ENCODE results near the gene FOXN1. TPM values are rescaled to one million over a fixed set of nuclear protein-coding genes. Genes with fewer than 3 reads are reported as not detected.

FOXN1 gene
- total and polyA plus RNA-seq, 2 of the 4 experiments (the other 2 are of a cell fraction): not detected

DNA sequence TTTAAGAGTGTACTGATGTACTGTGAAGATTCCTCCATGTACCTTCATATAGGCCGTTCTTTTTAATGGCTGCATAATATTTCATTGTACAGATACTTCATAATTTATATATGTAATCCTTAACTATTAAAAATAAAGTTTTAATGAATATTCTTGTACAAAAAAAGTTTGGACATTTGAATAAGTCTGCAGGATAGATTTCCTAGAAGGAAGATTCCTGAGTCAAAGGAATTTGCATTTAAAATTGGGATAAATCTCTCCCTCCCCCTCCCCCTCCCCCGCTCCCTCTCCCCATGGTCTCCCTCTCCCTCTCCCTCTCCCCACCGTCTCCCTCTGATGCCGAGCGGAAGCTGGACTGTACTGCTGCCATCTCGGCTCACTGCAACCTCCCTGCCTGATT lies 48.3 kb upstream of the FOXN1 start:
- no peak for ATAC-seq (ENCODE audit: low read depth)
- Histone ChIP-seq H3K9me3 (ENCODE audit: control insufficient read depth, insufficient read depth, low read length) (no peaks in the 10 kb centered on the region), H3K56ac (ENCODE audit: extremely low read depth, insufficient read depth, low read length) (no peak overlapping the region), H2BK5ac (ENCODE audit: low read depth, low read length, poor library complexity, severe bottlenecking) (no peak overlapping the region), H3K27ac (ENCODE audit: insufficient read depth, low read length) (no peak overlapping the region), H3K36me3 (ENCODE audit: control insufficient read depth, insufficient read depth, low read length) (no peaks in the 10 kb centered on the region), H2AK9ac (replicated peaks; ENCODE audit: low read depth, low read length, poor library complexity) (no peak overlapping the region), H3K9ac (ENCODE audit: low read depth, low read length) (no peak overlapping the region), H2BK20ac (ENCODE audit: low read depth, low read length) (no peak overlapping the region), H2AFZ (replicated peaks; ENCODE audit: low read length, poor library complexity) (no peak overlapping the region), H3K9me1 (ENCODE audit: insufficient read depth, low read length) (no peaks in the 10 kb centered on the region), H2BK120ac (ENCODE audit: low read depth, low read length) (no peak overlapping the region), H2AK5ac (ENCODE audit: low read depth, low read length) (no peak overlapping the region), H4K8ac (ENCODE audit: low read depth in 2 of 2, low read length in 2 of 2) (no peak overlapping the region), H3K4me3 (ENCODE audit: insufficient read depth, low read depth, low read length) (no peak overlapping the region), H2BK15ac (ENCODE audit: low read depth, low read length) (no peak overlapping the region), H4K5ac (ENCODE audit: low read depth, low read length) (no peak overlapping the region), H3K18ac (ENCODE audit: low read depth, low read length) (no peak overlapping the region), H3K14ac (replicated peaks; ENCODE audit: low read depth, low read length) (no peak overlapping the region), H3K79me1 (ENCODE audit: low read depth in 1 of 2, low read length in 2 of 2) (no peaks in the 10 kb centered on the region), H3K4me1 (ENCODE audit: control insufficient read depth, insufficient read depth, low read length) (no peaks in the 10 kb centered on the region), H3K4ac (ENCODE audit: low read depth, low read length) (no peak overlapping the region), H3K4me2 (ENCODE audit: low read depth, low read length) (no peak overlapping the region), H3K27me3 (ENCODE audit: control insufficient read depth, insufficient read depth, low read length) (no peaks in the 10 kb centered on the region; the same call in none of the 2 replicates), H3K23ac (ENCODE audit: low read depth, low read length) (no peak overlapping the region), H4K91ac (ENCODE audit: insufficient read depth, low read depth, low read length) (no peak overlapping the region), H4K20me1 (ENCODE audit: insufficient read depth, low read length) (no peaks in the 10 kb centered on the region)
- dilution Hi-C loops (cut with HindIII; ENCODE audit: low sequenced_read_pairs, unreplicated experiment) (no loop called here), in situ Hi-C loops (cut with MboI; ENCODE audit: low sequenced_read_pairs) (no loop called here), intact Hi-C loops (cut with micrococcal nuclease) (no loop called here)
- BruUV-seq (replicated peaks): no TSS peak
- POLR2A ChIA-PET (ENCODE audit: unreplicated experiment): no interaction called here
- no peak for TF ChIP-seq MAZ (IDR thresholded peaks at IDR 0.05; ENCODE audit: borderline replicate concordance, low read depth, low read length)
- TF ChIP-seq USF2 (IDR thresholded peaks at IDR 0.05; ENCODE audit: low read depth, low read length): no peak
- TF ChIP-seq RAD21 (IDR thresholded peaks at IDR 0.05; ENCODE audit: low read length): no peak
- TF ChIP-seq RFX5 (IDR thresholded peaks at IDR 0.05; ENCODE audit: low read depth, low read length): no peak
- TF ChIP-seq FOS (IDR thresholded peaks at IDR 0.05; ENCODE audit: low read depth, low read length): no peak
- TF ChIP-seq SMC3 (IDR thresholded peaks at IDR 0.05; ENCODE audit: low read depth, low read length): no peak
- no peak for TF ChIP-seq RCOR1 (IDR thresholded peaks at IDR 0.05; ENCODE audit: insufficient replicate concordance, low read length)
- no peak for TF ChIP-seq CHD1 (IDR thresholded peaks at IDR 0.05; ENCODE audit: low read depth, low read length)
- TF ChIP-seq ELK1 (IDR thresholded peaks at IDR 0.05; ENCODE audit: borderline replicate concordance, low read depth, low read length): no peak
- TF ChIP-seq CTCF (conservative IDR thresholded peaks at IDR 0.05; ENCODE audit: low read depth, low read length): no peak
- no peak for TF ChIP-seq NFE2L2 (IDR thresholded peaks at IDR 0.05; ENCODE audit: low read depth, low read length)
- TF ChIP-seq BHLHE40 (IDR thresholded peaks at IDR 0.05; ENCODE audit: low read depth, low read length): no peak
- no peak for TF ChIP-seq MXI1 (IDR thresholded peaks at IDR 0.05; ENCODE audit: borderline replicate concordance, low read depth, low read length)
- no peak for DNase-seq
- CTCF ChIA-PET: no interaction called here
- WGBS, 2 experiments (ENCODE audit: extremely low coverage in 2 of 2, insufficient read length in 1 of 2): 87% methylated on average over 4 of the region's 6 CpGs; no CpG with 5 or more reads in 1 of the 2 experiments
